HCT116 (cell line): ENCODE results near the gene TRHDE. TPM values are rescaled to one million over a fixed set of nuclear protein-coding genes. Genes with fewer than 3 reads are reported as not detected.

ENCODE experiments used
- ATAC-seq: fragments of 200-7000 bp; cut with Tn5 transposase; 2 replicates; pipeline ENCODE4 v1.9.1; 2020; ENCODE audit warnings: mild to moderate bottlenecking, moderate library complexity
- BruUV-seq: library from RNA; stranded (reverse); fragments of 400-500 nt; replicated peaks from 2 replicates; lab custom pipeline; 2021; lab: Mats Ljungman, UMichigan
- CTCF ChIA-PET: fragments of 300-600 bp; sonication (Branson Sonifier 250); formaldehyde crosslinking; loops from one replicate; lab custom pipeline; 2021; ENCODE audit warnings: antibody characterized with exemption; lab: Charles Lee
- POLR2A ChIA-PET: fragments of 300-600, 350-600 bp; sonication (Branson Sonifier 250); formaldehyde crosslinking; loops from one replicate; lab custom pipeline; 2021; ENCODE audit warnings: antibody characterized with exemption; lab: Charles Lee
- RAD21 ChIA-PET, 2 experiments: fragments of 300-600 bp; sonication (Branson Sonifier 250); formaldehyde crosslinking; loops; one replicate each; lab custom pipeline; 2023; ENCODE audit warnings: low total read pairs in 2 of 2; ENCODE audit not compliant: uncharacterized antibody in 2 of 2, unreplicated experiment in 2 of 2, low non-redundant PET in 1 of 2; lab: Charles Lee
- DNase-seq: peaks from one replicate; pipeline ENCODE4 v3.0.0-alpha.2; 2010; ENCODE audit warnings: low read depth, low spot score
- H2AFZ ChIP-seq: fragments of 200-600 bp; shearing (Covaris generic), sonication (generic); 2 replicates; pipeline ENCODE4 v1.6.1; 2017; ENCODE audit warnings: low read depth, mixed run types, mixed read lengths, antibody characterized with exemption, low read length; ENCODE audit not compliant: poor library complexity, severe bottlenecking
- H3K27ac ChIP-seq: 2 replicates; pipeline ENCODE4 v1.5.1; 2012; ENCODE audit warnings: low read depth, low read length
- H3K27me3 ChIP-seq: fragments of 200-600 bp; sonication (generic); 2 replicates; pipeline ENCODE4 v1.6.1; 2016; ENCODE audit warnings: mixed run types, low read length, mixed read lengths; ENCODE audit not compliant: insufficient read depth
- H3K36me3 ChIP-seq, 2 experiments: fragments of 200-500 bp in 1 of 2; fragments of 200-600 bp in 1 of 2; sonication (Bioruptor generic) in 1 of 2; sonication (generic) in 1 of 2; 2 replicates each; pipeline versions ENCODE4 v1.5.1 to v1.6.1; 2014 to 2016; ENCODE audit warnings: low read length in 2 of 2, inconsistent platforms in 1 of 2, mixed read lengths in 1 of 2, mixed run types in 1 of 2; ENCODE audit not compliant: insufficient read depth in 2 of 2, control insufficient read depth in 1 of 2
- H3K4me1 ChIP-seq, 2 experiments: fragments of 200-600 bp in 1 of 2; sonication (generic) in 1 of 2; 2 replicates each; pipeline versions ENCODE4 v1.5.1 to v1.6.1; 2012 to 2017; ENCODE audit warnings: low read length in 2 of 2, inconsistent platforms in 1 of 2, mild to moderate bottlenecking in 1 of 2, mixed read lengths in 1 of 2, mixed run types in 1 of 2, moderate library complexity in 1 of 2; ENCODE audit not compliant: insufficient read depth in 2 of 2, control insufficient read depth in 1 of 2
- H3K4me2 ChIP-seq: fragments of 200-600 bp; sonication (generic); 2 replicates; pipeline ENCODE4 v1.6.1; 2017; ENCODE audit warnings: mixed run types, low read length, mixed read lengths
- H3K4me3 ChIP-seq, 2 experiments: fragments of 200-600 bp in 1 of 2; sonication (generic) in 1 of 2; replicated peaks in 1 of 2; 2 replicates each; pipeline ENCODE4 v1.5.1; 2011 to 2016; ENCODE audit warnings: low read length in 2 of 2, control low read depth in 1 of 2, low read depth in 1 of 2, mild to moderate bottlenecking in 1 of 2, mixed read lengths in 1 of 2, mixed run types in 1 of 2
- H3K79me2 ChIP-seq: fragments of 200-600 bp; sonication (generic); 2 replicates; pipeline ENCODE4 v1.6.1; 2017; ENCODE audit warnings: mild to moderate bottlenecking, mixed run types, low read length, moderate library complexity, mixed read lengths; ENCODE audit not compliant: insufficient read depth
- H3K9ac ChIP-seq: fragments of 200-600 bp; sonication (generic); 2 replicates; pipeline ENCODE4 v1.6.1; 2016; ENCODE audit warnings: low read length, mixed read lengths
- H3K9me2 ChIP-seq: fragments of 200-600 bp; sonication (generic), shearing (Covaris generic); 2 replicates; pipeline ENCODE4 v1.6.1; 2017; ENCODE audit warnings: mixed run types, mild to moderate bottlenecking, moderate library complexity; ENCODE audit not compliant: insufficient read depth
- H3K9me3 ChIP-seq, 2 experiments: fragments of 200-500 bp in 1 of 2; fragments of 200-600 bp in 1 of 2; sonication (Bioruptor generic) in 1 of 2; sonication (generic) in 1 of 2; 2 replicates each; pipeline ENCODE4 v1.6.1; 2014 to 2017; ENCODE audit warnings: low read length in 2 of 2, mixed read lengths in 2 of 2, inconsistent platforms in 1 of 2, low read depth in 1 of 2, mild to moderate bottlenecking in 1 of 2, mixed run types in 1 of 2, moderate library complexity in 1 of 2; ENCODE audit not compliant: control insufficient read depth in 1 of 2, insufficient read depth in 1 of 2
- H4K20me1 ChIP-seq: fragments of 200-600 bp; sonication (generic), shearing (Covaris generic); 2 replicates; pipeline ENCODE4 v1.6.1; 2017; ENCODE audit warnings: mixed run types, mild to moderate bottlenecking, moderate library complexity; ENCODE audit not compliant: insufficient read depth
- CBX3 ChIP-seq: IDR thresholded peaks from 2 replicates; pipeline ENCODE4 v1.6.1; 2012; ENCODE audit warnings: low read depth
- ELF1 ChIP-seq: IDR thresholded peaks from 2 replicates; pipeline ENCODE4 v1.6.1; 2012; ENCODE audit warnings: low read depth, borderline replicate concordance
- EZH2 ChIP-seq: fragments of 200-600 bp; sonication (generic); IDR thresholded peaks from 2 replicates; pipeline ENCODE4 v1.6.1; 2017; ENCODE audit warnings: antibody characterized with exemption, mixed run types
- SIN3A ChIP-seq: IDR thresholded peaks from 2 replicates; pipeline ENCODE4 v1.6.1; 2012; ENCODE audit warnings: low read depth
- SP1 ChIP-seq: IDR thresholded peaks from 2 replicates; pipeline ENCODE4 v1.6.1; 2012; ENCODE audit warnings: low read depth
- ZNF274 ChIP-seq: fragments of 200-500 bp; sonication (Bioruptor generic); IDR thresholded peaks from 2 replicates; pipeline ENCODE4 v1.6.1; 2014; ENCODE audit warnings: mild to moderate bottlenecking, low read depth, low read length, inconsistent platforms
- intact Hi-C: fragments of 100-400 bp; cut with micrococcal nuclease; formaldehyde crosslinking; loops from 2 replicates; pipeline ENCODE4 v1.10.0; 2022
- total RNA-seq: library from RNA; stranded (reverse); gene quantifications from one replicate; pipeline ENCODE4 v1.2.1, GENCODE V29; 2021; ENCODE audit not compliant: unreplicated experiment
- TF ChIP-seq, protein P1 (sequence below): IDR thresholded peaks from 2 replicates; pipeline ENCODE4 v1.6.1; 2012
- TF ChIP-seq, protein P2 (sequence below), 3 experiments: fragments of 200-600 bp in 1 of 3; sonication (generic) in 1 of 3; IDR thresholded peaks in 2 of 3; conservative IDR thresholded peaks in 1 of 3; 2 replicates each; pipeline ENCODE4 v1.5.1; 2012 to 2017; ENCODE audit warnings: low read depth in 2 of 3, low read length in 2 of 3, antibody characterized with exemption in 1 of 3, borderline replicate concordance in 1 of 3, control low read depth in 1 of 3, mild to moderate bottlenecking in 1 of 3, mixed read lengths in 1 of 3, mixed run types in 1 of 3, moderate library complexity in 1 of 3; ENCODE audit not compliant: insufficient read depth in 1 of 3
- TF ChIP-seq, protein P3 (sequence below): IDR thresholded peaks from 2 replicates; pipeline ENCODE4 v1.6.1; 2011; ENCODE audit warnings: mild to moderate bottlenecking, low read length, moderate library complexity; ENCODE audit not compliant: insufficient replicate concordance; ENCODE audit errors: extremely low read depth

TRHDE gene
- total RNA-seq, 1 experiment from 2014 or later = 2.9 TPM

DNA sequence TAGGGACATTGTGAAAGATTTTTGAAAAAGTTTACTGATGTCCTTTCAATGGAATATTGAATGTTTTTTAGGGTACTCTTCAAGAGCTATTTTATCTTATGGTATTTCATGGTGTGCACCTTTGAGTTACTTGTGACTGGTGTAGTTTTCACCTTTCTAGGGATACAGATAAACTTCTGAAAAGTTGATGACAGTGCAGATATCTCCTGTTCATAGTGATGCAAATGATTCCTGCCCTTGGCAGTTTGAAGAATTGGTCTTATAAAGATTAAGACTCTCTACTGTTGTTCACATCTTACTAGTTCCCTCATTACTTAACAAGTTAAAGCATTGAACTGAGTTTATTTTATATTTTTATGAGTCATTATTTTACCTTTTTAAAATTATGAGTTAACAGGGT is 408.9 kb downstream of the TRHDE start:
- Histone ChIP-seq H3K9ac (no peak overlapping the region), H3K9me3 (no peaks in the 10 kb centered on the region), H3K4me1 (no peaks in the 10 kb centered on the region), H3K4me2 (no peak overlapping the region), H3K4me3 (no peak overlapping the region), H3K79me2 (no peaks in the 10 kb centered on the region), H3K27ac (no peak overlapping the region), H3K36me3 (no peaks in the 10 kb centered on the region), H2AFZ (no peak overlapping the region), H4K20me1 (no peaks in the 10 kb centered on the region), H3K9me2 (no peaks in the 10 kb centered on the region), H3K27me3 (no peaks in the 10 kb centered on the region)
- ATAC-seq = no peak
- POLR2A ChIA-PET = no interaction called here
- CTCF ChIA-PET = no interaction called here
- intact Hi-C loops = no loop called here
- TF ChIP-seq, protein P1, sequence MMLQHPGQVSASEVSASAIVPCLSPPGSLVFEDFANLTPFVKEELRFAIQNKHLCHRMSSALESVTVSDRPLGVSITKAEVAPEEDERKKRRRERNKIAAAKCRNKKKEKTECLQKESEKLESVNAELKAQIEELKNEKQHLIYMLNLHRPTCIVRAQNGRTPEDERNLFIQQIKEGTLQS = no peak
- TF ChIP-seq SIN3A (no peak), EZH2 (no peak), ZNF274 (no peak), CBX3 (no peak), ELF1 (no peak), SP1 (no peak)
- TF ChIP-seq, protein P2, sequence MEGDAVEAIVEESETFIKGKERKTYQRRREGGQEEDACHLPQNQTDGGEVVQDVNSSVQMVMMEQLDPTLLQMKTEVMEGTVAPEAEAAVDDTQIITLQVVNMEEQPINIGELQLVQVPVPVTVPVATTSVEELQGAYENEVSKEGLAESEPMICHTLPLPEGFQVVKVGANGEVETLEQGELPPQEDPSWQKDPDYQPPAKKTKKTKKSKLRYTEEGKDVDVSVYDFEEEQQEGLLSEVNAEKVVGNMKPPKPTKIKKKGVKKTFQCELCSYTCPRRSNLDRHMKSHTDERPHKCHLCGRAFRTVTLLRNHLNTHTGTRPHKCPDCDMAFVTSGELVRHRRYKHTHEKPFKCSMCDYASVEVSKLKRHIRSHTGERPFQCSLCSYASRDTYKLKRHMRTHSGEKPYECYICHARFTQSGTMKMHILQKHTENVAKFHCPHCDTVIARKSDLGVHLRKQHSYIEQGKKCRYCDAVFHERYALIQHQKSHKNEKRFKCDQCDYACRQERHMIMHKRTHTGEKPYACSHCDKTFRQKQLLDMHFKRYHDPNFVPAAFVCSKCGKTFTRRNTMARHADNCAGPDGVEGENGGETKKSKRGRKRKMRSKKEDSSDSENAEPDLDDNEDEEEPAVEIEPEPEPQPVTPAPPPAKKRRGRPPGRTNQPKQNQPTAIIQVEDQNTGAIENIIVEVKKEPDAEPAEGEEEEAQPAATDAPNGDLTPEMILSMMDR (IDR thresholded peaks at IDR 0.05 in 2 of 3, conservative IDR thresholded peaks at IDR 0.05 in 1 of 3; ENCODE audit: borderline replicate concordance in 1 of 3, insufficient read depth in 1 of 3, low read depth in 2 of 3, low read length in 2 of 3) = no peak
- TF ChIP-seq, protein P3, sequence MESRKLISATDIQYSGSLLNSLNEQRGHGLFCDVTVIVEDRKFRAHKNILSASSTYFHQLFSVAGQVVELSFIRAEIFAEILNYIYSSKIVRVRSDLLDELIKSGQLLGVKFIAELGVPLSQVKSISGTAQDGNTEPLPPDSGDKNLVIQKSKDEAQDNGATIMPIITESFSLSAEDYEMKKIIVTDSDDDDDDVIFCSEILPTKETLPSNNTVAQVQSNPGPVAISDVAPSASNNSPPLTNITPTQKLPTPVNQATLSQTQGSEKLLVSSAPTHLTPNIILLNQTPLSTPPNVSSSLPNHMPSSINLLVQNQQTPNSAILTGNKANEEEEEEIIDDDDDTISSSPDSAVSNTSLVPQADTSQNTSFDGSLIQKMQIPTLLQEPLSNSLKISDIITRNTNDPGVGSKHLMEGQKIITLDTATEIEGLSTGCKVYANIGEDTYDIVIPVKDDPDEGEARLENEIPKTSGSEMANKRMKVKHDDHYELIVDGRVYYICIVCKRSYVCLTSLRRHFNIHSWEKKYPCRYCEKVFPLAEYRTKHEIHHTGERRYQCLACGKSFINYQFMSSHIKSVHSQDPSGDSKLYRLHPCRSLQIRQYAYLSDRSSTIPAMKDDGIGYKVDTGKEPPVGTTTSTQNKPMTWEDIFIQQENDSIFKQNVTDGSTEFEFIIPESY = no peak
- no peak for DNase-seq
- BruUV-seq = no TSS peak
- RAD21 ChIA-PET = no interaction called here
